Activated T-helper 2 cell treated with anti-CD3 and anti-CD28 coated beads, Interferon-gamma antibody, Interleukin-2, Interleukin-4, amounts not matched to agents 10 μg/mL and 5 μg/mL and 100 μg/mL, durations not matched to agents 14 hours and 24 hours and 36 hours (primary cell): Measurements from ENCODE around the gene NANS. TPM values are rescaled to one million over a fixed set of nuclear protein-coding genes. Genes with fewer than 3 reads are reported as not detected.
"Not testable (repeated sequence)": the region's sequence is repeated elsewhere in the genome, so short reads cannot be mapped to it uniquely, and the experiment has no call there.

Experiments used
- DNase-seq: peaks from one replicate; pipeline ENCODE4 v3.0.0; 2021; ENCODE audit warnings: low spot score
- H3K27ac Mint-ChIP-seq: one replicate; pipeline ENCODE4 v1.8.0; 2021; ENCODE audit warnings: mixed read lengths
- H3K27me3 Mint-ChIP-seq: one replicate; pipeline ENCODE4 v1.8.0; 2021; ENCODE audit warnings: low read depth, mixed read lengths
- H3K36me3 Mint-ChIP-seq: one replicate; pipeline ENCODE4 v1.8.0; 2021; ENCODE audit warnings: low read depth, mixed read lengths
- H3K4me1 Mint-ChIP-seq: one replicate; pipeline ENCODE4 v1.8.0; 2021; ENCODE audit warnings: low read depth, mixed read lengths
- H3K4me3 Mint-ChIP-seq: one replicate; pipeline ENCODE4 v1.8.0; 2021; ENCODE audit warnings: low read depth, mild to moderate bottlenecking, moderate library complexity, mixed read lengths
- H3K9me3 Mint-ChIP-seq: one replicate; pipeline ENCODE4 v1.8.0; 2021; ENCODE audit warnings: mixed read lengths
- intact Hi-C: fragments of 100-400 bp; cut with micrococcal nuclease; formaldehyde crosslinking; loops from one replicate; pipeline ENCODE4 v1.15.1; 2023
- total RNA-seq: library from RNA; stranded (reverse); gene quantifications from 2 replicates; pipeline ENCODE4 v1.2.3, GENCODE V29; 2022

NANS gene
- total RNA-seq, 1 donor from 2014 or later = 63.4 TPM

DNA sequence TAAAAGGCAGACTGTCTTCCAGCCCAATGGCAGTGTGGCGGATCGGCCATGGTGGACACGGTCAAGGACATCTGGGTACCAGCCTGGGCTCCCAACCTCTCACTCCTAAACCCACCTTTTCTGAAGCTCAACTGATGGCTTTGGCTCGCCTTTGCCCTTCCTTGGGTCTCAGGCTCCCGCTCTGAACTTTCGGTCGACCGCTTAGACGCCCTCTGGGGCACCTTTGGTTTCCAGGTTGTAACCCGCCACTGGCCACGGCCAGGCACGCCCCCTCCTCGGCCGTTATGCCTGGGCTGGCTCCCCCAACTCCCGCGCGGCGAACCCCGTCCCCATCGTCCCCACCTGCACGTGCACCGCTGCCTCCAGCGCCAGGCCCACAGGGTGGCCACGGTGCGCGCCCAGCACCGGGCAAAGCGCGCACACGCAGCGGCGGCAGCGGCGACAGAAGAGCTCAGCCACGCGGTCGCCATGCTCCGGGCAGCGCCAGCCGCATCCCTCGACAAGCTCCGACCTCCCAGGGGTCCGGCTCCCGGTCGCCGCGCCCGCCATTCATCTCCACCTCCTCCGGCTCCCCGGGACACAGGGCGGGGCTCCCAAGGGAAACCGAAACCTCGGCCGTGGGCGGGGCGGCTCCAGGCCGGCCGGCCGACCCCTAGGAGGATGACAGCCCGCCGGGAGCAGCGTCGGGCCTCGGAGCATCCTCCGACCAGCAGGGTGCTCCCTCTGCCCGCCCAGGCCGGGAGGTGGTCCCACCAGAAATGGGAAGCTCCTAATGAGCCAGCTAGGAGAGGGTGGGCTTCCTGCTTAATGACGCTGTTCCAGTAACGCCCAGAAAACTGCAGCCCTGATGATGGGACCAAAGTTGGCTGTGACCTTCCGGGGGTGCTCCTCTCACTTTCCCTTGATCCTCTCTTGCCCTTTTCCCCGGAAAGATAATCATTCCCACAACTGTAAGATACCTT, 62.4 kb downstream of the NANS start, which contains the start of gene TRIM14:
TRIM14 (minus strand) TSS at position 583 of the 962 bp plus-strand sequence; CDS start at position 549, 34 bp downstream.
- H3K4me1 Mint-ChIP-seq = peaks cover 37% of the 10 kb centered on the region
- no peaks in the 10 kb centered on the region for H3K9me3 Mint-ChIP-seq
- intact Hi-C loops = loop anchor here (1.0 to 2.0 kb wide), 4 partner anchors 16 to 144 kb away; no protein-coding TSS in a partner anchor
- peak within 1 kb of the TSS; percentile 92 for H3K27ac Mint-ChIP-seq
- peak; percentile 64 for DNase-seq
- peak within 1 kb of the TSS; percentile 82 for H3K4me3 Mint-ChIP-seq
- peaks cover 24% of the 10 kb centered on the region for H3K36me3 Mint-ChIP-seq
- no peaks in the 10 kb centered on the region for H3K27me3 Mint-ChIP-seq

GRCh38 chr9:98120476-98120875, 63.9 kb downstream of the NANS start:
- intact Hi-C loops = no loop called here
- Mint-ChIP-seq H3K4me3 (peak overlapping the region; percentile 82), H3K27me3 (no peaks in the 10 kb centered on the region), H3K36me3 (peaks cover 20% of the 10 kb centered on the region), H3K4me1 (peaks cover 35% of the 10 kb centered on the region), H3K9me3 (no peaks in the 10 kb centered on the region), H3K27ac (peak overlapping the region; percentile 66)
- no peak for DNase-seq

DNA sequence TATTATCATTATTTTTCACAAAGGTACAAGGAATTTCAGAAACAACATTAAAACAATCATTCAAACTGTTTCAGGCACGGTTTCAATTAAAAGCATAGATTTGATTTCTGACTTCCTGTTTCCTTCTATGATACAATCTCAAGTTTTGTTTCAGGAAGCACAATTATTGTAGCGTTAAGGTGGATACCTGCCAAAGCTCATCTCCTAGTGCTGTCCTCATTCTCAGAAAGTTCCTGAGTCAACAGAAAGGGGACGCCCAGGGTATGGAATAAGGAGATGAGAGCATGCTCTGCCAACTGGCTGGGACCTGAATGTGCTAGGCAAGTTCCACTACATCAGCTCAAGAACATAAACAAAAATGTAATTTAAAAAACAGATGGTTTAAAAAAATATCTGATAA, 64.5 kb downstream of the NANS start:
- H3K9me3 Mint-ChIP-seq = no peaks in the 10 kb centered on the region
- no peak for DNase-seq
- peaks cover 14% of the 10 kb centered on the region for H3K36me3 Mint-ChIP-seq
- peak overlapping the region; percentile 82 for H3K4me3 Mint-ChIP-seq
- H3K27ac Mint-ChIP-seq = no peak overlapping the region
- no peaks in the 10 kb centered on the region for H3K27me3 Mint-ChIP-seq
- intact Hi-C loops = no loop called here
- H3K4me1 Mint-ChIP-seq = peaks cover 35% of the 10 kb centered on the region

DNA sequence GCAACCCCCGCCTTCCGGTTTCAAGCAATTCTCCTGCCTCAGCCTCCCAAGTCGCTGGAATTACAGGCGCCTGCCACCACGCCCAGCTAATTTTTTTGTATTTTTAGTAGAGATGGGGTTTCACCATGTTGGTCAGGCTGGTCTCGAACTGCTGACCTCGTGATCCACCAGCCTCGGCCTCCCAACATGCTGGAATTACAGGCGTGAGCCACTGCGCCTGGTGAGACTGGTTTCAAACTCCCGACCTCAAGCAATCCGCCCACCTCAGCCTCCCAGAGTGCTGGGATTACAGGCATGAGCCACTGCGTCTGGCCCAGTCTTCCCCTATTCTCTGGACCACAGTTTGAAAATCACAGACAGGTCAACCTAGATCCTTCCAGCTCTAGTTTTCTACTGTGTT, 67.6 kb downstream of the NANS start:
- H3K36me3 Mint-ChIP-seq, intact Hi-C loops, DNase-seq, H3K27ac Mint-ChIP-seq, H3K9me3 Mint-ChIP-seq, H3K27me3 Mint-ChIP-seq, H3K4me3 Mint-ChIP-seq: not testable (repeated sequence)
- peaks cover 24% of the 10 kb centered on the region for H3K4me1 Mint-ChIP-seq

GRCh38 chr9:98124637-98125426, 68.3 kb downstream of the NANS start:
- H3K4me3 Mint-ChIP-seq = no peak overlapping the region
- intact Hi-C loops = no loop called here

DNA sequence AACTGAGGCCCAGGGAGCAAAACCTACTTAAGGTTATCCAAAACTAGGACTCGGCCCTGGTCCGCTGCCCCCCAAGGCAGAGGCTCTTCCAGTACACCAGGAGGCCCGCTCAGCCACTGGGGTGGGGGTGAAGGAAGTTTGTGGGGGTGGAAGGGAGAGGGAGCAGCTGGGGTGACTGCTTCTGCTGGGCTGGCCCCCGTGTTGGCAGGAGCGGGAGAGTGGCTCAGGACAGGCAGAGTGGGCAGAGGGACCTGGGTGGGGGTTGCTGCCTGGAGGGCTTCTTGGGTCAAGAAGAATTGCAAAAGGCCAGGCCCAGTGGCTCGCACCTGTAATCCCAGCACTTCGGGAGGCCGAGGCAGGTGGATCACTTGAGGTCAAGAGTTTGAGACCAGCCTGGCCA, 70.7 kb downstream of the NANS start:
- no peak overlapping the region for H3K27ac Mint-ChIP-seq
- H3K4me1 Mint-ChIP-seq = peaks cover 7% of the 10 kb centered on the region
- intact Hi-C loops = no loop called here
- no peaks in the 10 kb centered on the region for H3K27me3 Mint-ChIP-seq
- no peak overlapping the region for H3K4me3 Mint-ChIP-seq
- no peak for DNase-seq
- H3K36me3 Mint-ChIP-seq = no peaks in the 10 kb centered on the region
- H3K9me3 Mint-ChIP-seq = no peaks in the 10 kb centered on the region

More at GRCh38 chr9:98124637-98125426, 68.3 kb downstream of the NANS start:
- Mint-ChIP-seq H3K9me3 (no peaks in the 10 kb centered on the region), H3K4me1 (peaks cover 26% of the 10 kb centered on the region), H3K27me3 (no peaks in the 10 kb centered on the region), H3K27ac (no peak overlapping the region), H3K36me3 (no peaks in the 10 kb centered on the region)
- DNase-seq = no peak

DNA sequence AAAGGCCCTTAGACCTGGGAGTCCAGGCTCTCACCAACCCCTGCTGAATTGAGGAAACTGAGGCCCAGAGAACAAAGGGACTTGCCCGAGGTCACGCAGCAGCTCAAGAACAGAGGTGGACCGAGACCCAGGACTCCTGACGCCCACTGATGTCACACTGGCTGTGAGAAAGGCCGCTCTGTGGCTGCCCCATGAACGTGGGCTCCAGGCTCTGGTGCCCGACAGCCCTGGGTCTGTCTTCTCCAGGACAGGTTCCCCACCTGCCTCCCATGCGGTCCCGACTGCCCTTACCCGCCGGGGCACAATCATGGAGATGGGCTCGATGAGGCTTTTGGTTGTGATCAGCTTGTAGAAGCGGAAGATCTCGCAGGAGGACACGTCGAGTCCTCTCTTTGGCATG, 71.8 kb downstream of the NANS start:
- no peak for DNase-seq
- Mint-ChIP-seq H3K27me3 (no peaks in the 10 kb centered on the region), H3K36me3 (no peaks in the 10 kb centered on the region), H3K4me1 (peaks cover 7% of the 10 kb centered on the region), H3K27ac (no peak overlapping the region), H3K4me3 (no peak overlapping the region), H3K9me3 (no peaks in the 10 kb centered on the region)
- intact Hi-C loops = no loop called here

GRCh38 chr9:98129451-98129881, 72.9 kb downstream of the NANS start:
- Mint-ChIP-seq H3K4me3 (no peak overlapping the region), H3K4me1 (peaks cover 7% of the 10 kb centered on the region), H3K9me3 (no peaks in the 10 kb centered on the region), H3K36me3 (no peaks in the 10 kb centered on the region), H3K27me3 (no peaks in the 10 kb centered on the region), H3K27ac (no peak overlapping the region)
- DNase-seq = no peak
- intact Hi-C loops = no loop called here

- DNase-seq, H3K9me3 Mint-ChIP-seq, H3K4me3 Mint-ChIP-seq, H3K4me1 Mint-ChIP-seq, H3K36me3 Mint-ChIP-seq, intact Hi-C loops, H3K27me3 Mint-ChIP-seq, H3K27ac Mint-ChIP-seq: not testable (repeated sequence)
These were observed 73.5 kb downstream of the NANS start for GRCh38 chr9:98130060-98130459.

DNA sequence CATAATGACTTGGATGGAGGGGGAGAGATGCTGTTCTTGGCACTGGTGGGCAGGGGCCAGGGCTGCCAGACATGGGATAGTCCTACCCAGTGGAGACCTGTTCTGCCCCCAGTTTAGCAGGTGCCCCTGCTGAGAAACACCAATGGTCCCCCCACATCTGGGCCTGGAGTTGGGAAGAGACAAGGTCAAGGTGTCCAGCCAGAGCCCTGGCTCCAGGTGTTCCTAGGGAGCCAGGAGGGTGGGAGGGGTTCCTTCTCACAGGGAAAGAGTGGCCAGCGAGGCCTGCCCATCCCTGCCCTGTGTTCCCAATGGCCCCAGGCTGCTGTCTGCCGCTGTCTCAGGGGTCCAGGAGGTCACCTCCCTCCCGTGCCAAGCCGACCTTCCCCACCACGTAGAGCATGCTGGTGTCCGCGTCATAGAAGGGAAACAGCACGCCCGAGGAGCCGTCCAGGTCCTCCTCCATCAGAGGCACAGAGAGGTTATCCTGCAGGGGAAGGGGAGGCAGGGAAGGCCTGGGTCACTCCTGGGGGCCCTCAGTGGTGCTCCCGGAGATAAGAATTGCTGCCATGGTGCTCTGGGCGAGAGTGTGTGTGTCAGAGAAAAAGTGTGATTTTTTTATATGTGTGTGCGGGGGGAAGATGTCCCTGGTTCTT, 74.2 kb downstream of the NANS start:
- H3K36me3 Mint-ChIP-seq = no peaks in the 10 kb centered on the region
- H3K27ac Mint-ChIP-seq = no peak overlapping the region
- H3K4me1 Mint-ChIP-seq = peaks cover 7% of the 10 kb centered on the region
- no peaks in the 10 kb centered on the region for H3K27me3 Mint-ChIP-seq
- intact Hi-C loops = no loop called here
- no peak overlapping the region for H3K4me3 Mint-ChIP-seq
- no peak for DNase-seq
- no peaks in the 10 kb centered on the region for H3K9me3 Mint-ChIP-seq

- Mint-ChIP-seq H3K4me1 (peaks cover 7% of the 10 kb centered on the region), H3K27ac (no peak overlapping the region), H3K9me3 (no peaks in the 10 kb centered on the region), H3K36me3 (no peaks in the 10 kb centered on the region), H3K27me3 (no peaks in the 10 kb centered on the region), H3K4me3 (no peak overlapping the region)
- no peak for DNase-seq
- intact Hi-C loops = no loop called here
These were observed 75.6 kb downstream of the NANS start for GRCh38 chr9:98132158-98132557.
